Measurements from ENCODE around the gene PSEN2. TPM values are rescaled to one million over a fixed set of nuclear protein-coding genes. Genes with fewer than 3 reads are reported as not detected.

The PSEN2 gene
- total and polyA plus RNA-seq, 2 of the 8 experiments (the other 6 are each of a cell fraction or from before 2014, with no cell fraction given) = 22.9 to 29.0 TPM

GRCh38 chr1:226934483-226935237, 64.2 kb downstream of the PSEN2 start:
- no peaks in the 10 kb centered on the region for H3K36me3 ChIP-seq (ENCODE audit: control insufficient read depth in 2 of 4, insufficient read depth in 4 of 4, low read length in 3 of 4)
- H2BK20ac ChIP-seq (ENCODE audit: low read length) = no peak overlapping the region
- H3K56ac ChIP-seq (replicated peaks; ENCODE audit: insufficient read length, low read depth, low read length) = no peak overlapping the region
- no peak for DNase-seq (ENCODE audit: low read depth in 1 of 2, low spot score in 2 of 2)
- no peak overlapping the region for H3K18ac ChIP-seq (ENCODE audit: extremely low read depth, low read length)
- no peaks in the 10 kb centered on the region for H3K27me3 ChIP-seq (replicated peaks in 1 of 4; ENCODE audit: control insufficient read depth in 3 of 4, extremely low read depth in 1 of 4, insufficient read depth in 3 of 4, low read length in 3 of 4)
- ChIA-PET CTCF (ENCODE audit: partially characterized antibody) (no interaction called here), POLR2A (ENCODE audit: partially characterized antibody) (no interaction called here)
- H2AK5ac ChIP-seq (ENCODE audit: low read depth, low read length) = no peak overlapping the region
- no peak overlapping the region for H3K4me2 ChIP-seq (ENCODE audit: insufficient read depth in 1 of 2, low read depth in 2 of 2, low read length in 2 of 2)
- peaks cover 0 to 2% (median under 1%) of the 10 kb centered on the region in 4 experiments; a peak in 2 of 7 replicates for H3K4me1 ChIP-seq (replicated peaks in 1 of 4; ENCODE audit: control insufficient read depth in 3 of 4, insufficient read depth in 4 of 4, low read length in 3 of 4)
- H2BK12ac ChIP-seq (ENCODE audit: low read depth, low read length) = no peak overlapping the region
- H3K4ac ChIP-seq (replicated peaks; ENCODE audit: insufficient read length, low read depth, low read length) = no peak overlapping the region
- H3K9me3 ChIP-seq (ENCODE audit: insufficient read depth in 2 of 2, low read depth in 1 of 2, low read length in 1 of 2) = no peaks in the 10 kb centered on the region
- H4K91ac ChIP-seq (replicated peaks; ENCODE audit: insufficient read length, low read length) = no peak overlapping the region
- H4K20me1 ChIP-seq (replicated peaks in 1 of 2; ENCODE audit: control insufficient read depth in 1 of 2, insufficient read depth in 2 of 2, low read length in 2 of 2) = no peaks in the 10 kb centered on the region
- H2BK15ac ChIP-seq (ENCODE audit: low read length) = no peak overlapping the region
- no peaks in the 10 kb centered on the region for H3K79me2 ChIP-seq (ENCODE audit: control insufficient read depth in 1 of 2, insufficient read depth in 2 of 2, low read length in 2 of 2)
- H3K23me2 ChIP-seq (ENCODE audit: low read depth, low read length) = peaks cover 3% of the 10 kb centered on the region; the same call in 1 of the 2 replicates
- no peak overlapping the region for H3K23ac ChIP-seq (ENCODE audit: insufficient read length)
- 76% methylated on average over 3 of the region's 3 CpGs; no CpG with 5 or more reads in 1 of the 2 experiments for WGBS, 2 experiments (ENCODE audit: extremely low coverage in 1 of 2, insufficient coverage in 1 of 2, insufficient read length in 1 of 2, insufficient replicate concordance in 2 of 2, low coverage in 1 of 2, low lambda C conversion rate in 2 of 2, missing lambda C conversion rate in 1 of 2)
- no peak overlapping the region for H2BK5ac ChIP-seq (ENCODE audit: low read depth, low read length)
- H3K27ac ChIP-seq (ENCODE audit: low read depth, low read length) = no peak overlapping the region
- H3K9ac ChIP-seq (replicated peaks in 1 of 4; ENCODE audit: extremely low read depth in 1 of 4, low read depth in 3 of 4, low read length in 3 of 4) = no peak overlapping the region
- no peak overlapping the region for H4K8ac ChIP-seq (ENCODE audit: extremely low read depth, insufficient read depth, low read length)
- no peak overlapping the region for H2BK120ac ChIP-seq (replicated peaks; ENCODE audit: low read depth, low read length)
- no peak for FAIRE-seq
- no peaks in the 10 kb centered on the region for H3K79me1 ChIP-seq (ENCODE audit: low read depth, low read length)
- H2AFZ ChIP-seq (ENCODE audit: low read length) = no peak overlapping the region
- H3K14ac ChIP-seq (ENCODE audit: insufficient read length) = no peak overlapping the region
- no peak overlapping the region for H3K4me3 ChIP-seq (ENCODE audit: extremely low read depth in 1 of 4, insufficient read depth in 2 of 4, low read depth in 3 of 4, low read length in 4 of 4)
- H4K5ac ChIP-seq (ENCODE audit: insufficient read length, low read depth, low read length) = no peak overlapping the region
- no peak for TF ChIP-seq SP4 (IDR thresholded peaks at IDR 0.05; ENCODE audit: low read length)
- TF ChIP-seq CHD2 (IDR thresholded peaks at IDR 0.05; ENCODE audit: low read length) = no peak
- TF ChIP-seq SIN3A (conservative IDR thresholded peaks at IDR 0.05 in 1 of 2, IDR thresholded peaks at IDR 0.05 in 1 of 2; ENCODE audit: low read depth in 1 of 2, low read length in 2 of 2) = no peak
- TF ChIP-seq USF2 (IDR thresholded peaks at IDR 0.05; ENCODE audit: low read length) = no peak
- no peak for TF ChIP-seq KDM1A (IDR thresholded peaks at IDR 0.05; ENCODE audit: borderline replicate concordance, low read length)
- no peak for TF ChIP-seq CEBPB (IDR thresholded peaks at IDR 0.05; ENCODE audit: low read depth, low read length)
- TF ChIP-seq KDM5A (IDR thresholded peaks at IDR 0.05; ENCODE audit: low read length) = no peak
- no peak for TF ChIP-seq NRF1 (IDR thresholded peaks at IDR 0.05; ENCODE audit: low read depth, low read length)
